ENCODE results near the gene PRR19. TPM values are rescaled to one million over a fixed set of nuclear protein-coding genes. Genes with fewer than 3 reads are reported as not detected.

PRR19 gene
- polyA plus RNA-seq, 4 donors: 1.6 to 2.1 (median 2.0) TPM

- DNase-seq (ENCODE audit: low read depth in 4 of 4, low spot score in 3 of 4): no peak
Measured at GRCh38 chr19:42270346-42271044, 31.4 kb upstream of the PRR19 start.

GRCh38 chr19:42271045-42271419 is 30.9 kb upstream of the PRR19 start:
- DNase-seq (ENCODE audit: low read depth in 4 of 4, low spot score in 3 of 4): no peak

DNA sequence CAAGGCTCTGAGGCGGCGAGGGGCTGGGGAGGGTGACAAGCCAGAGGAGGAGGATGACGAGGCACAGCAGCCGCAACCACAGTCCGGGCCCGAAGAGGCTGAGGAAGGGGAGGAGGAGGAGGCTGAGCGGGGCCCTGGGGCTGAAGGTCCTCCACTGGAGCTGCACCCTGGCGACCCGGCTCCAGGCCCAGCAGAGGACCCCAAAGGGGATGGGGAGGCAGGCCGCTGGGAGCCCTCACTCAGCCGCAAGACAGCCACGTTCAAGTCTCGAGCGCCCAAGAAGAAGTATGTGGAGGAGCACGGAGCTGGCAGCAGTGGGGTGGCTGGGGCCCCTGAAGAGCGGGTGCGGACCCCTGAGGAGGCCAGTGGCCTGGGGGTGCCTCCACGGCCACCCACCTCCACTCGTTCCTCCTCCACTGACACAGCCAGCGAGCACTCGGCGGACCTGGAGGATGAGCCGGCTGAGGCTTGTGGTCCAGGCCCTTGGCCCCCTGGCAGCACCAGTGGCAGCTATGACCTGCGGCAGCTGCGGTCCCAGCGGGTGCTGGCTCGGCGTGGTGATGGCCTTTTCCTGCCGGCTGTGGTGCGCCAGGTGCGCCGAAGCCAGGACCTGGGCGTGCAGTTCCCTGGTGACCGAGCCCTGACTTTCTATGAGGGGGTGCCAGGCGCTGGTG is 29.9 kb upstream of the PRR19 start:
- no peak for DNase-seq (ENCODE audit: low read depth in 4 of 4, low spot score in 3 of 4)

GRCh38 chr19:42272535-42272897 is 29.4 kb upstream of the PRR19 start:
- DNase-seq (ENCODE audit: low read depth in 4 of 4, low spot score in 3 of 4): no peak

DNA sequence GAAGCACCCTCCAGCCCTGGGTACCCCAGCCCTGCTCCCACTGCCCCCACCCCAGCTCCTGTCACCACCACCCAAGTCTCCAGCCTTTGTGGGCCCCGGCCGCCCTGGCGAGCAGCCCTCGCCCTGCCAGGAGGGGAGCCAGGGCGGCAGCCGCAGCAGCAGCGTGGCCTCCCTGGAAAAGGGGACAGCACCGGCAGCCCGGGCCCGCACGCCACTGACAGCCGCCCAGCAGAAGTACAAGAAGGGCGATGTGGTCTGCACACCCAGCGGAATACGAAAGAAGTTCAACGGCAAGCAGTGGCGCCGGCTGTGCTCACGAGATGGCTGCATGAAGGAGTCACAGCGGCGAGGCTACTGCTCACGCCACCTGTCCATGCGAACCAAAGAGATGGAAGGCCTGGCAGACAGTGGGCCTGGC is 28.9 kb upstream of the PRR19 start:
- no peak for DNase-seq (ENCODE audit: low read depth in 4 of 4, low spot score in 3 of 4)

GRCh38 chr19:42273407-42274064 is 28.4 kb upstream of the PRR19 start:
- no peak for DNase-seq (ENCODE audit: low read depth in 4 of 4, low spot score in 3 of 4)

- DNase-seq (ENCODE audit: low read depth in 4 of 4, low spot score in 3 of 4): no peak
Measured at GRCh38 chr19:42274065-42274682, 27.8 kb upstream of the PRR19 start.

- no peak for DNase-seq (ENCODE audit: low read depth in 4 of 4, low spot score in 3 of 4)
Measured at GRCh38 chr19:42275103-42275502, 26.8 kb upstream of the PRR19 start.

DNA sequence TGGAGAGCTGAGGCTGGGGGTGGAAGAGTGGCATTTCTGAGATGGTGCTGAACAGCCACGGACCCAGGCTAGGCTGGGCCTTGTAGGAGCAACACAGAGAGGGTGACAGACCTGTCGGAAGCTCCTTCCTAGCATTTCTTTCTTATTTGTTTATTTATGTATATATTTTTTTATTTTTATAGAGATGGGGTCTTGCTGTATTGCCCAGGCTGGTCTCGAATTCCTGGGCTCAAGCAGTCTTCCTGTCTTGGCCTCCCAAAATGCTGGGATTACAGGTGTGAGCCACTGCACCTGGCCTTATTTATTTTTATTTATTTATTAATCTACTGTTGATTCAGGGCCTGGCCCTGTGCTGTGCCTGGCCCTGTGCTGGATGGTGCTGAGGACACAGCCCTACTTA is 26.4 kb upstream of the PRR19 start:
- no peak for DNase-seq (ENCODE audit: low read depth in 4 of 4, low spot score in 3 of 4)

DNA sequence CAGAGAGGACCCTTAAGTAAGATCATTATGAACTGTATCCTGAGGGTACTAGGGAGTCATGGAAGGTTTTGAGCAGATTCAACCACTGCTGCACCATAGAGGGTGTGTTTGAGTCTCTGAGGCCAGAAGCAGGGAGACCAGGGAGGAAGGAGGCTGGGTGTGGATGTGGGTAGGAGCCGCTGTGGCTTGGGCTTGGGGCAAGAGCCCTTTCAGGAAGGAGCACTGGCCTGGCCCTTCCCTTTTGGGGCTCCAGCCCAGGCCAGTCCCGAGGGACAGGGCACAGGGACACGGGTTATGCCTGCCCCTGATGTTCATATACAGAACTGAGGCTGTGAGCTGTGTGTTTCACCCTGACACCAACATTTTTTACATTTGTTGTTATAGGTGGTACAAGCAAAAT is 25.6 kb upstream of the PRR19 start:
- no peak for DNase-seq (ENCODE audit: low read depth in 4 of 4, low spot score in 3 of 4)

- DNase-seq (ENCODE audit: low read depth in 4 of 4, low spot score in 3 of 4): no peak
Measured at GRCh38 chr19:42276821-42277220, 25.1 kb upstream of the PRR19 start.

DNA sequence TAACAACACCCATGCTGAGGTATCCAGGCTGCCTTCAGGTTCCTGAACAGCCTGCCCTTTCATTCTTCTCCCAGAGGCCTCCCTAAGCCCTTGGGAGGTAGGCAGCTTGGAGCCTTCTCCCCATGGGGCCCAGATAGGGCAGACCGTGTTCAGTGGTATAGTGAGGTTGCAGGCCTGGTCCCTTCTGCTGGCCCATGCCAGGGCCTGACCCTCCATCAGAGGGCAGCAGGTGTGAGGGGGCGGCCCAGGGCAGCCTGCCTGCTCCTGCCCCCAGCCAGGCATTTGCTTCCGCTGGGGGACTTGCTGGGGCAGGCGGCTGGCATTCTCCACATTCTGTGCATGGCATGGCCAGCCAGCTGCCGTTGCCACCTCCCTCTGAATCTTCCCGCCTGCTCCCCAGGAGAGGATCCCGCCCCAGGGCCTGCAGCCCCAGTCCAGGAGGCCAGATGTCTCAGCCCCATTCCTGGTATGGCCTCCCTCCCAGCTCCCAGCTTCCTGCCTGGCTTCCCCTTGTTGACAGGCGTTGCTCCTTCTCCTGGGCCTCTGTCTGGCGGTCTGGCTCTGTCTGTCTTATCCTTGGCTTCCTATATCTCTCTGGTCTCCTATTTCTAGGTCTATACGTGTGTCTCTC is 24.0 kb upstream of the PRR19 start:
- DNase-seq (ENCODE audit: low read depth in 4 of 4, low spot score in 3 of 4): no peak

- DNase-seq (ENCODE audit: low read depth in 4 of 4, low spot score in 3 of 4): no peak
Measured at GRCh38 chr19:42278452-42279154, 23.3 kb upstream of the PRR19 start.

GRCh38 chr19:42279155-42279901 is 22.6 kb upstream of the PRR19 start:
- DNase-seq (ENCODE audit: low read depth in 4 of 4, low spot score in 3 of 4): no peak

- DNase-seq (ENCODE audit: low read depth in 4 of 4, low spot score in 3 of 4): peak in 1 of 4 donors; percentile 74
Measured at GRCh38 chr19:42279902-42280814, 21.8 kb upstream of the PRR19 start.

GRCh38 chr19:42280815-42281145 is 21.2 kb upstream of the PRR19 start:
- no peak for DNase-seq (ENCODE audit: low read depth in 4 of 4, low spot score in 3 of 4)

GRCh38 chr19:42281146-42281826 is 20.6 kb upstream of the PRR19 start:
- no peak for DNase-seq (ENCODE audit: low read depth in 4 of 4, low spot score in 3 of 4)
